ENCODE results near the gene PRSS1.

DNA sequence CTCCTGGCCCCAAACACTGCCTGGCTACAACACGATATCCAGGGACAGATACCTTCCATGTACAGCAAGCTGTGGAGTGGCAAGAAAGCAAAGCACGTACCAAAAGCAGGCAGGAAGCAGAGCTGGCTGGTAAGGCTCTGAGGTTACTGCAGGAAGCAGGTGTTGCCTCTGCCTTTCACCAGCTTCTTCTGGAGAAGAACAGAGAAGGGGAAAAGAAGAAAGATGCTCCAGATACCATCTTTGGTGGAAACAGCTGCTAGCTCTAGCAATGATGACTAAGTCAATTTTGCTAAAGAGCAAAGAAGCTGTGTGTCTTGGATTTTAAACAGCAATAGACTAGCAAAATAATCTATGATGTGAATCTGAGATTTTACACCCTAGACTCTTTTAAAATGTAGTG is 34.9 kb upstream of the PRSS1 start:
- TF ChIP-seq, protein P1, sequence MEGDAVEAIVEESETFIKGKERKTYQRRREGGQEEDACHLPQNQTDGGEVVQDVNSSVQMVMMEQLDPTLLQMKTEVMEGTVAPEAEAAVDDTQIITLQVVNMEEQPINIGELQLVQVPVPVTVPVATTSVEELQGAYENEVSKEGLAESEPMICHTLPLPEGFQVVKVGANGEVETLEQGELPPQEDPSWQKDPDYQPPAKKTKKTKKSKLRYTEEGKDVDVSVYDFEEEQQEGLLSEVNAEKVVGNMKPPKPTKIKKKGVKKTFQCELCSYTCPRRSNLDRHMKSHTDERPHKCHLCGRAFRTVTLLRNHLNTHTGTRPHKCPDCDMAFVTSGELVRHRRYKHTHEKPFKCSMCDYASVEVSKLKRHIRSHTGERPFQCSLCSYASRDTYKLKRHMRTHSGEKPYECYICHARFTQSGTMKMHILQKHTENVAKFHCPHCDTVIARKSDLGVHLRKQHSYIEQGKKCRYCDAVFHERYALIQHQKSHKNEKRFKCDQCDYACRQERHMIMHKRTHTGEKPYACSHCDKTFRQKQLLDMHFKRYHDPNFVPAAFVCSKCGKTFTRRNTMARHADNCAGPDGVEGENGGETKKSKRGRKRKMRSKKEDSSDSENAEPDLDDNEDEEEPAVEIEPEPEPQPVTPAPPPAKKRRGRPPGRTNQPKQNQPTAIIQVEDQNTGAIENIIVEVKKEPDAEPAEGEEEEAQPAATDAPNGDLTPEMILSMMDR (IDR thresholded peaks at IDR 0.05) = no peak
- no peak for TF ChIP-seq POLR2A (IDR thresholded peaks at IDR 0.05)

Measured in Peyer's patch (tissue), 4 donors.